ENCODE data around the gene GOLGA7B.
A peak's percentile ranks its signal among the peaks of the same experiment; 100 is the strongest.

The GOLGA7B gene

DNA sequence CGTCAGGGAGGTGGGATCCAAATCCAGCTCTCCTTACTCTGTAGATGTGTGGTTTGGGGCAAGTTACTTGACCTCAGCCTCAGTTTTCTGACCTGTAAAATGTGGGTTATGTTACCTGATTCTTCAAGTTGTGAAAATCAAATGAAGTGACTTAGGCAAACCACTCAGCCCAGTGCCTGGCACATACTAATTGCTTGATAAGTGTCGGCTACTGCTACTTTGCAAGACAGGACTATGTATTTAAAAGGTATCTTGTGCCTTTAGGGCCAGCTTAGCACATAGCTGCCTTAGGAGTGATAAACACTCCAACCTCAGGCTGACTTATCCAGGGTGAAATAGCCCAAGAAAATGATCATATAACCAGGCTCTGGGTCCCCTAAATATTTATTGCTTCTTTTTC, 42.9 kb downstream of the GOLGA7B start:
- FAIRE-seq: no peak
- DNase-seq (ENCODE audit: low spot score): no peak

GRCh38 chr10:97892939-97893338, 43.3 kb downstream of the GOLGA7B start:
- DNase-seq (ENCODE audit: low spot score) (no peak), FAIRE-seq (no peak)

DNA sequence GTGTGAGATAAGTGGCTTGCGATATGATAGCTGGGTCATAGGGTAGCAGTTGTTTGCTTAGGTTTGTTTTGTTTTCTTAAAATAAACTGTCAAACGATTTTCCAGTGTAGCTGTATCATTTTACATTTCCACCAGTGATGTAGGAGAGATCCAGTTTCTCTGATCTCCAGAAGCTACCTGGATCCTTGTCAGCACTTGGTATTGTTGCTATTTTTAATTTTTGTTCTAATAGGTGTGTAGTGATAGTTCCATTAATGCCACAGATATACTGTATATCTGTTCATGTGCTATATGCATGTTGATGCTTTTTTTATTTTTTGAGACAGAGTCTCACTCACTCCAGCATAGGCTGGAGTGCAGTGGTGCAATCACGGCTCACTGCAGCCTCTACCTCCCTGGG, 44.4 kb downstream of the GOLGA7B start:
- DNase-seq (ENCODE audit: low spot score) (no peak), FAIRE-seq (no peak)

DNA sequence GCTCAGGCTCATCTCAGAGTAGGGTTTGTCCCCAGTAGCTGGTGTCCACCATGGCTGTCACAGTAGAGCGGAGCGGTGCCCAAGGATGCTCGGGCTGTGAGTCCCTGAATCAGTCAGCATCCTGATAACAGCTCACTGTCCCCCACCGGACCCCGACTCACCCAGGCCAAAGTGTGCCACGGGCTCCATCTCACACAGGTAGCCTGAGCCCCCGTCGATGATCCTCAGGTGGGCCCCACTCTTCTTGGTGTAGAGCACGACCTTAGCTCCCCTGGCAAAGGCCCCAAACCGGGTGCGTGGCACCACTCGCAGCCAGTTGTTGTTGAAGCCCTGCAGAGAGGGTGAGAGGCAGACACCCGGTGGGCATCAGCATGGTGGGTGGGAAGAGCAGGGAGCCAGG, 45.4 kb downstream of the GOLGA7B start:
- DNase-seq (ENCODE audit: low spot score) (no peak), FAIRE-seq (no peak)

GRCh38 chr10:97895915-97896314, 46.3 kb downstream of the GOLGA7B start:
- no peak for DNase-seq (ENCODE audit: low spot score)
- FAIRE-seq: no peak

DNA sequence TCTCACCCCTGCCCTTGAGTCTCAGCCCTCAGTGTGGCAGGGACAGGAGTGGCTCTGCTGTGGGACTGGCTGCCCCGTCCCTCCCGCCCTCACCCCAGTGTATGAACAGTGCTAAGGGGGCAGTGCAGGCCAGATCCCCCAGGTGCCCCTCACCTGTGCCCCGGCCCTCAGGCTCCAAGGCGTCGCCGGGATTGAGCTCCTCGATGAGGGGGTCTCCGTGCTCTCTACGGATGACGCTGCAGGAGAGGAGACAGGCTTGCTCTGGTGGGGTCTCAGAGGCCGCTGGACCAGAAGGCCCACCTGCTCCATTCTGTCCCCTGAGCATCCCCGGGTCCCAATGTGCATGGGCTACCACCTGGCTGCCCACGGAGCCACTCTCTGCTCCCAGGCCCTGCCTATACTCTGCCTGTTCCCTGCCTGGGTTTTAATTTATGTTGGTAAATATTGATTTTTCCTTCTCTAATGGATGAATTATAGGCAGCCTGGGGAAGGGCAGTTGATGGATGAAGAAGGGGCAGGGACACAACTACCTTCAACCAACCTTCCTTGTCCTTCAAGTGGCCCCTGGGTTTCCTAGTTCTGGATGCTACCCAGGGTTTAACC, 47.2 kb downstream of the GOLGA7B start:
- FAIRE-seq (no peak), DNase-seq (ENCODE audit: low spot score) (no peak)

GRCh38 chr10:97898429-97898828, 48.8 kb downstream of the GOLGA7B start:
- FAIRE-seq: no peak
- DNase-seq (ENCODE audit: low spot score): no peak

GRCh38 chr10:97901381-97901780, 51.7 kb downstream of the GOLGA7B start:
- FAIRE-seq (no peak), DNase-seq (ENCODE audit: low spot score) (no peak)

- FAIRE-seq: no peak
- DNase-seq (ENCODE audit: low spot score): no peak
Observed at GRCh38 chr10:97903128-97904017, 53.7 kb downstream of the GOLGA7B start.

DNA sequence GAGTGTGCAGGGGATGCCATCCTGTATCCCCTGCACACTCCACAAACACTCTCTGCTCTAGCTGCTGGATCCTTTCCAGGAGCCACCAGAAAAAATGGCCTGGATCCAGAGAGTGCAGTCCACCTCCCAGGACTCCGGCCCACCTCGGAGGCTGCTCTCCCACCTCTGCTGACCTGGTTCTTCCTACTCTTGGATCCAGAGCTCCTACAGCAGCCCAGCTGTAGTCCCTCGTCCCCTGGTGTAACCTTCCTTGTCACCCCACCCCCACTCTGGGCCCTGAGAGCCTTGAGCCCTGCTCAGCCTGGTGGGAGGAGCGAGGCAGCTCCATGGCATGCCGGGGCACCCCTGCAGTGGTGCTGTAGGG, 54.4 kb downstream of the GOLGA7B start:
- no peak for FAIRE-seq
- no peak for DNase-seq (ENCODE audit: low spot score)

DNA sequence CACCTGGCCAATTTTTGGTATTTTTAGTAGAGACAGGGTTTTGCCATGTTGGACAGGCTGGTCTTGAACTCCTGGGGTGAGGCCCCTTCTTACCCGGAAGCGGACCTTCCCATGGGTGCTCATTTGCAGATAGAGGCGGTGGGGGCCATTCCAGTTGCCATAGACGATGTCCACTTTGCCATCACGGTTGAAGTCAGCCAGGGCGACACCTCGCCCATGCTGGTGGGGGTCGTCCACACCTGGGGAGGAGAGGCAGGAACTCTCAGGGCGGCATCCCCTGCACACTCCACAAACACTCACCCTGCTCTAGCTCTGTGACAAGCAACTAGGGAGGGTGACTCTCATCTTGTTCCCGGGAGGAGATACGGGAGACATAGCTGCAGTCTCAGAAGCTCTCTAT, 54.9 kb downstream of the GOLGA7B start:
- FAIRE-seq (no peak), DNase-seq (ENCODE audit: low spot score) (no peak)

DNA sequence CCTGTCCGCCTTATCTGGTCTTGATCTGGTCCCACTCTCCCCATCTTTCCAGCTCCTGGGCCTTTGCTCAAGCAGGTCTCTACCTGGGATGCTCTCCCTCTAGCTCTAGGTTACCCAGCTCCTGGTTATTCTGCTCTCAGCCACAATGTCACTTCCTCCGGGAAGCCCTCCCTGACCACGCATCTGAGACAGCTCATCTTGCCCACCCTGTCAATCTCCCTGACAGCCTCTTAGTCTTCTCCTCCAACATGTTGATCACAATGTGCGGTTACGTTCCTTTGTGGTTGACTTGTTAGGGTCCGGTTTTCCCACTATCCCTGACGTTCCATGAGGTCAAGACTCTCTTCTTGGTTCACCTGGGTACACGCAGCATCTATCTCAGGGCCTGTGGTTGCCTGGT, 55.6 kb downstream of the GOLGA7B start:
- DNase-seq (ENCODE audit: low spot score) (no peak), FAIRE-seq (no peak)

- DNase-seq (ENCODE audit: low spot score) (no peak), FAIRE-seq (no peak)
Observed at GRCh38 chr10:97907211-97907610, 57.6 kb downstream of the GOLGA7B start.

DNA sequence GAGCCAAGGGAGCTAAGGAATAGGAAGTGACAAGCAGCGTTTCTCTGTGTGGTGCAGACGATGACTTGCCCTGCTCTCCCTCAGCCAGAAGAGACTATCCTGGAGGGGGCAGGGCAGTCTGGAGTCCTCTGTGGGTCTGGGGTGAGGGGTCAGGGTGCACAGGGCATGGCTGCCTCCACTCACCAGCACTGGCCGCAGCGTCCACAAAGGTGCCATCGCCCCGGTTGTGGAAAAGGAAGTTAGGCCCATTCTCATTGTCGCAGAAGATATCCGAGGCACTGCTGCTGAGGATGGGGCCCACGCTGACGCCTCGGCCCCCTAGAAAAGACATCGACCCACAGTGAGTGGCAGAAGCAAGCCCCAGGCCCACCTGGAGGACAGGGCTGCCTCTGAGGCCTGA, 58.2 kb downstream of the GOLGA7B start:
- no peak for DNase-seq (ENCODE audit: low spot score)
- FAIRE-seq: no peak

DNA sequence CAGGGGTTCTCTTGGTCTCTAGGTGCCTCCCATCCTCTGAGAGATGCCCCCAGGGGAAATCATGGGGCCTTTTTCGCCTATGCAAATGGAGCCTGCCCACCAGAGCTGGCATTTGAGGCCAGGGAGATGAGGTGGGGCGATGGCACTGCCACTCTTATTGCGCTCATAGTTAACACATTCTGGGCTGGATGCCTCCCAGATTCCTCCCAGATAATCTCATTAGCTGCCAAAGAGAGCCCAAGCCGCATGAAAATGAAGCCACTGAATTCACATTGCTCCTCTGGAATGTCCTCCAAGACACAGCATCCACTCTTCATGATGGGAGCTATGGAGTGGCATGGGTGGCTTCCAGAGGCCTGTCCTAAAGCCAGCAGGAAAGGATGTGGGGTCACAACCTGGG, 61.0 kb downstream of the GOLGA7B start:
- FAIRE-seq: no peak
- DNase-seq (ENCODE audit: low spot score): no peak

GRCh38 chr10:97911217-97911616, 61.6 kb downstream of the GOLGA7B start:
- FAIRE-seq: no peak

GRCh38 chr10:97913193-97913592, 63.5 kb downstream of the GOLGA7B start:
- FAIRE-seq (no peak), DNase-seq (ENCODE audit: low spot score) (no peak)

More at GRCh38 chr10:97911217-97911616, 61.6 kb downstream of the GOLGA7B start:
- DNase-seq (ENCODE audit: low spot score): no peak

GRCh38 chr10:97913614-97914013, 64.0 kb downstream of the GOLGA7B start:
- FAIRE-seq (no peak), DNase-seq (ENCODE audit: low spot score) (no peak)

DNA sequence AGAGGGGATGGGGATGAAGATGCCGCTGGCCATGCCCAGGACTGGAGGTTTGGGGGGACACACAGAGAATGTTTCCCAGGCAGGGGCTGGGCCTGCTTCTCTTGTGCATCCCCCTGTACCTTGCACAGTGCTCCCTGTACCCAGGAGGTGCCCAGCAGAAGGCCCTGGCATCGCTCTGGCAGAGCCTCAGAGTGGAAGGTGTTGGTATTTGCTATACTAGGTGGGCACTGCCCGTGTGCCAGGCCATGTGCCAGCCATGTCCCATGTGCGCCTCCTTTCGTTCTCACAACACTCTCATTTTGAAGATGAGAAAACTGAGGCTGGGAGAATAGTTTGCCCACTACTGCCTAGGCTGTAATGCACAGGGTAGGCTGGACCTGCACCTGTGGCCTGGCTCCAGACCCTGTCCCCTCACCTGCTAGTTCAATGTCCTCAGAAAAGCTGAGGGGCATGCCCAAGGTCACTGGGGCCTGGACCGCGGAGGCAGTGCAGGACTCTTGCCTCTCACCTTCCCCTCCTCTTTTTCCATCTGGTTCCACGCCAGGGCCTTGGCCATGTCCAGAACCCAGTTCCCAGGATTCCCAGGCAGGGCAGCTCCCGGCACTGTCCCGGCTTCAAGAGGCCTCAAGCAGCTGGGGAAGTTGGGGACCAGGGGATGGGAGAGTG, 64.7 kb downstream of the GOLGA7B start:
- FAIRE-seq (no peak), DNase-seq (ENCODE audit: low spot score) (no peak)

DNA sequence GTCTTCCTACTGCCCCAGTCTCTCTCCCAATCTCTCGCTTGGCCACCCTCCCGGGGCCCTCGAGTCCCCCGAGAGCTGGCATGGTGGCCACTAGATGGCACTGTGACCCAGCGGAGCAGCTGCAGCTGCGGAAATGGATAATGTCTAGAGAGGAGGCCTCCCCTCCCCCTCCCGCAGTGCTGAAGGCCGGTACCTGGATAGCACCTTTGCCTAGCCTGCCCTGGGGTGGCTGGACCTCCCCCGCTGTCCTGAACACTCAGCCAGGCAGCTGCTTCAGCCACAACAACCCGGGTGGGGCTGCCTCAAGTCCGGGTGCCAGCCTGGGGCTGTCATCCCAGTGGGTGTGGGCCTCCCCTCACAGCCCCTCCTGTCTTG, 65.2 kb downstream of the GOLGA7B start:
- DNase-seq (ENCODE audit: low spot score): peak; percentile 81
- FAIRE-seq: no peak

DNA sequence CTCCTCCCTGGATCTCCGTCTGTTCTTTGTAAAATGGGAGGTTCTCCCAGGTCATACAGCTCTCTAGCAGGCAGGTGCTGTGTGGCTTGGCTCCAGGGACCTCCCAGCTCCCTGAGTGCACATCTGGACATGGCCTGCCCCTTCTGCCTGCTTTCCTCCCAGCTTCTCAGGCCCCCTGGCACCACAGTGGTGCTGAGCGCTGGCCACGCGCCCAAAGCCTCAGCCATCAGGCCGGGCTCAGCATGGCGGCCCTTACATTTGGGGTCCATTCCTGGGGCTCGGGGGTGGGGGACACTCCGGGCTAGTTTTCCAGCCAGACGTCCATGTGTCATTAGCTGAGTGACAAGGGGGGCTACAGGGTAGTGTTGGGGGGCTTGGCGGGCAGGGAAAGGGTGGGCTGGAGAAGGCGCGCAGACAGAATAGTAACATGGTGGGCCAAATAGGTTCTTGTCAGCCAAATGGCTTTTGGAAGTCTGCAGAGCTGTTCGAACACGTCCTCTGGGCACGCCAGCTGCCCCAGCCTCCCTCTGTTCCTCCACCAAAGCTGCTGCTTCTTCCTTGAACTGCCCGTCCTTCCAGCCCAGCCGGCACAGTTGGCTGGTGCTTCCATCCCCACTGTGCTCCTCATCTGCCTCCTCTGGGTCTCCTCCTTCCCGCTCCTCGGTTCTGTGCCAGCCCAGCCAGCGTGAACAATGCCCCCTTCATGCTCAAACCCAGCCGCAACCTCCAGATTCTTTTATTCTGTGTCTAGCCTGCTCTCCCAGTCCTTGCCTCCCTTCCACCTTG, 65.9 kb downstream of the GOLGA7B start:
- DNase-seq (ENCODE audit: low spot score) (no peak), FAIRE-seq (no peak)

GRCh38 chr10:97916586-97916985, 66.9 kb downstream of the GOLGA7B start:
- DNase-seq (ENCODE audit: low spot score): no peak
- FAIRE-seq: no peak

Data from urothelium cell line (cell line).